ENCODE measurements around the gene EEF1E1.
"Not testable (repeated sequence)": the region's sequence is repeated elsewhere in the genome, so short reads cannot be mapped to it uniquely, and the experiment has no call there.

Gene EEF1E1

DNA sequence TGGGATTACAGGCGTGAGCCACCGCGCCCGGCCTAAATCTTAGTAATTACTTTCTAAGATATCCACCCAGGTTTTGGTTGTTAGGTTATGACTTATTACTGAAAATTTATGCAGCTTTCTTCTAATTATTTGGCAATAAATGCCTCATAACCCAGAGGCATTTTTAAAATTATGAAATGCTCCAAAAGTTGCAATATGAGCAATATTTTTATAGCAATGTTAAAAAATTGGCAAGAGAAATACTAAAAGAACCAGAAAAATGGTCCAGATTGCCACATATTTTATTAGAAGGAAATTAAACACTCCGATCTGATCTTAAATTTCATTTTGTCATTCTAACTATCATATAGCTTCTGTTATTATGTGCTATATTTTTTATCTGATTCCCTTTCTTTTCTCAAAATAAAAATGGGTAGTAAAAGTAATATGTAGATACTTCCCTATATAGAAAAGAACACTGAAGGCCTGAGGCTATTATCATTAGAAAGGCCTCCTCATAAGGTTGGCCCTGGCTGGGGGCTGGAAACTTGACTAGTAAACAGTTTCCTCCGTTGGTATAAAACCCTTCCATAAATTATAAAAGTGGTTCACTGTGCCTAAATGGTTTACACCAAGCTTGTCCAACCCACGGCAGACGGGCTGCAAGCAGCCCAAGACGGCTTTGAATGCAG is 60.3 kb downstream of the EEF1E1 start:
- Mint-ChIP-seq H3K4me1 (ENCODE audit: low read depth in 2 of 2) (peaks cover 8 to 23% of the 10 kb centered on the region in 2 donors), H3K4me3 (no peak overlapping the region), H3K27ac (no peak overlapping the region), H3K36me3 (ENCODE audit: insufficient read depth) (peaks cover 27% of the 10 kb centered on the region), H3K9me3 (peaks cover 0 to 2% of the 10 kb centered on the region in 2 donors), H3K27me3 (no peaks in the 10 kb centered on the region)
- ATAC-seq (replicated peaks) (no peak), DNase-seq (no peak)

DNA sequence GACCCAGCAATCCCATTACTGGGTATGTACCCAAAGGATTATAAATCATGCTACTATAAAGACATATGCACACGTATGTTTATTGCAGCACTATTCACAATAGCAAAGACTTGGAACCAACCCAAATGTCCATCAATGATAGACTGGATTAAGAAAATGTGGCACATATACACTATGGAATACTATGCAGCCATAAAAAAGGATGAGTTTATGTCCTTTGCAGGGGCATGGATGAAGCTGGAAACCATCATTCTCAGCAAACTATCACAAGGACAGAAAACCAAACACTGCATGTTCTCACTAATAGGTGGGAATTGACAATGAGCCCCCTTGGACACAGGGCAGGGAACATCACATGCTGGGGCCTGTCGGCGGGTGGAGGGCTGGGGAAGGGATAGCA is 68.2 kb downstream of the EEF1E1 start:
- ATAC-seq (replicated peaks); H3K9me3 Mint-ChIP-seq; DNase-seq; H3K27ac Mint-ChIP-seq; H3K27me3 Mint-ChIP-seq; H3K4me3 Mint-ChIP-seq; H3K36me3 Mint-ChIP-seq (ENCODE audit: insufficient read depth): not testable (repeated sequence)
- peaks cover 42 to 62% of the 10 kb centered on the region in 2 donors for H3K4me1 Mint-ChIP-seq (ENCODE audit: low read depth in 2 of 2)

DNA sequence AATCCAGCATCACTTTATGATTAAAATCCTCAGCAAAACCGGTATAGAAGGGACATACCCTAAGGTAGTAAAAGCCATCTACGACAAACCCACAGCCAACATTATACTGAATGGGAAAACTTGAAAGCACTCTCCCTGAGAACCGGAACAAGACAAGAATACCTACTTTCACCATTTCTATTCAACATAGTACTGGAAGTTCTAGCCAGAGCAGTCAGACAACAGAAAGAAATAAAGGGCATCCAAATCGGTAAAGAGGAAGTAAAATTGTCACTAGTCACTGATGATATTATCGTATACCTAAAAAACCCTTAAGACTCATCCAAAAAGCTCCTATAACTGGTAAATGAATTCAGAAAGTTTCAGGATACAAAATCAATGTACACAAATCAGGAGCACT is 71.4 kb downstream of the EEF1E1 start:
- DNase-seq, result no peak
- no peak for ATAC-seq (replicated peaks)
- H3K9me3 Mint-ChIP-seq, result no peaks in the 10 kb centered on the region
- H3K27ac Mint-ChIP-seq, result no peak overlapping the region
- H3K4me1 Mint-ChIP-seq (ENCODE audit: low read depth in 2 of 2), result peaks cover 27 to 37% of the 10 kb centered on the region in 2 donors
- H3K4me3 Mint-ChIP-seq, result no peak overlapping the region
- no peaks in the 10 kb centered on the region for H3K27me3 Mint-ChIP-seq
- H3K36me3 Mint-ChIP-seq (ENCODE audit: insufficient read depth), result no peaks in the 10 kb centered on the region

All from effector memory CD8-positive, alpha-beta T cell (primary cell).